GM18520 (cell line): ENCODE data around the gene RBM38.
"Not testable (repeated sequence)": the region's sequence is repeated elsewhere in the genome, so short reads cannot be mapped to it uniquely, and the experiment has no call there.

ENCODE experiments used
- ATAC-seq: cut with Tn5 transposase; IDR thresholded peaks from one replicate; pipeline ENCODE4 v1.9.1; 2021; ENCODE audit not compliant: unreplicated experiment

Gene RBM38

GRCh38 chr20:57416296-57417022 is 25.3 kb downstream of the RBM38 start:
- no peak for ATAC-seq

GRCh38 chr20:57417051-57417689 is 26.0 kb downstream of the RBM38 start:
- no peak for ATAC-seq

- no peak for ATAC-seq
Measured at GRCh38 chr20:57417830-57418780, 26.9 kb downstream of the RBM38 start.

- ATAC-seq, result not testable (repeated sequence)
Measured at GRCh38 chr20:57419479-57419878, 28.3 kb downstream of the RBM38 start.

- ATAC-seq, result no peak
Measured at GRCh38 chr20:57420571-57421252, 29.5 kb downstream of the RBM38 start.

- no peak for ATAC-seq
Measured at GRCh38 chr20:57421253-57422220, 30.3 kb downstream of the RBM38 start.

- no peak for ATAC-seq
Measured at GRCh38 chr20:57422254-57422653, 31.1 kb downstream of the RBM38 start.

- no peak for ATAC-seq
Measured at GRCh38 chr20:57425150-57426013, 34.2 kb downstream of the RBM38 start.

- ATAC-seq, result no peak
Measured at GRCh38 chr20:57426271-57426689, 35.1 kb downstream of the RBM38 start.

- ATAC-seq, result no peak
Measured at GRCh38 chr20:57426831-57427230, 35.6 kb downstream of the RBM38 start.

GRCh38 chr20:57428324-57429158 is 37.3 kb downstream of the RBM38 start:
- ATAC-seq, result no peak

GRCh38 chr20:57429159-57429496 is 37.9 kb downstream of the RBM38 start:
- no peak for ATAC-seq

- no peak for ATAC-seq
Measured at GRCh38 chr20:57429580-57430200, 38.5 kb downstream of the RBM38 start.

- ATAC-seq, result not testable (repeated sequence)
Measured at GRCh38 chr20:57430201-57430596, 39.0 kb downstream of the RBM38 start.

- ATAC-seq, result no peak
Measured at GRCh38 chr20:57431539-57431835, 40.3 kb downstream of the RBM38 start.

GRCh38 chr20:57432480-57432861 is 41.3 kb downstream of the RBM38 start:
- no peak for ATAC-seq

- ATAC-seq, result peak; percentile 71
Measured at GRCh38 chr20:57432862-57433491, 41.8 kb downstream of the RBM38 start.
